Measurements from ENCODE around the gene TOB2.

TOB2 gene, protein sequence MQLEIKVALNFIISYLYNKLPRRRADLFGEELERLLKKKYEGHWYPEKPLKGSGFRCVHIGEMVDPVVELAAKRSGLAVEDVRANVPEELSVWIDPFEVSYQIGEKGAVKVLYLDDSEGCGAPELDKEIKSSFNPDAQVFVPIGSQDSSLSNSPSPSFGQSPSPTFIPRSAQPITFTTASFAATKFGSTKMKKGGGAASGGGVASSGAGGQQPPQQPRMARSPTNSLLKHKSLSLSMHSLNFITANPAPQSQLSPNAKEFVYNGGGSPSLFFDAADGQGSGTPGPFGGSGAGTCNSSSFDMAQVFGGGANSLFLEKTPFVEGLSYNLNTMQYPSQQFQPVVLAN
- total RNA-seq = 68.3 to 83.1 (median 74.1) reads per million in 4 experiments

- peak; percentile 91 for DNase-seq
Observed at GRCh38 chr22:41446639-41447434, at the start of gene TOB2. TSS of gene TOB2 (minus strand) at chr22:41446801. CDS start at chr22:41437345, 9,456 bp downstream.

DNA sequence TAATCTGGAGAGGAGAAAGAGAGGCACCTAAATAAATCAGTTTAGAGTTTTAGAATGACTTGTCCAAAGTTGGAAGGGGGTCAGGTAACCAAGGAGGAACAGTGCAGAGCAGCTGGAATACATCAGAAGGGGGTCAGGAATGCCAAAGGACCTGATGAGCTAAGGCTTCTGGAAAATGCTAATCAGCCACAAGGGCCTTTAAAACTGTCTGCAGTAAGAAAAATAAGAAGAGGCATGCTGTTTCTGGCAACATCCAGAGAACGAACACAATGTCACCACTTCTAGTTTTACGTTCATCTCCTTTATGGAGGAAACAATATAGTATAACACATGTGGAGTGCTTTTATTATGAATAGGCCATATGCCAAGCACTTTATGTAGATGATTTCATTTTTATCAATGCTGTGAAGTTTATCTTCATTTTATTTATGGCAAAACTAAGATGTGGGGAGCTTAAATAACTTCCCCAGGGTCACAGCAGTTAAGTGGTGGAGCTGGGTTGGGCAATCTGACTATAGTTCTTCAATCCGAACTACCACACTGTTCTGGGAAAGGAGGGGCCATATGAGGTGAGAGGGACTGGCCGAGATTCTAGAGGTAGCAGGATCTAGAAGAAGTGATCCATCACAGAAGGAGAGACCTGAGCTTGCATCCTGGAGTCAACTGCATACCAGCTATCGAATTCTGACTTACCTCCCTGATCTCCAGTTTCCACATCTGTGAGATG, 44.9 kb upstream of the TOB2 start:
- no peak for DNase-seq

DNA sequence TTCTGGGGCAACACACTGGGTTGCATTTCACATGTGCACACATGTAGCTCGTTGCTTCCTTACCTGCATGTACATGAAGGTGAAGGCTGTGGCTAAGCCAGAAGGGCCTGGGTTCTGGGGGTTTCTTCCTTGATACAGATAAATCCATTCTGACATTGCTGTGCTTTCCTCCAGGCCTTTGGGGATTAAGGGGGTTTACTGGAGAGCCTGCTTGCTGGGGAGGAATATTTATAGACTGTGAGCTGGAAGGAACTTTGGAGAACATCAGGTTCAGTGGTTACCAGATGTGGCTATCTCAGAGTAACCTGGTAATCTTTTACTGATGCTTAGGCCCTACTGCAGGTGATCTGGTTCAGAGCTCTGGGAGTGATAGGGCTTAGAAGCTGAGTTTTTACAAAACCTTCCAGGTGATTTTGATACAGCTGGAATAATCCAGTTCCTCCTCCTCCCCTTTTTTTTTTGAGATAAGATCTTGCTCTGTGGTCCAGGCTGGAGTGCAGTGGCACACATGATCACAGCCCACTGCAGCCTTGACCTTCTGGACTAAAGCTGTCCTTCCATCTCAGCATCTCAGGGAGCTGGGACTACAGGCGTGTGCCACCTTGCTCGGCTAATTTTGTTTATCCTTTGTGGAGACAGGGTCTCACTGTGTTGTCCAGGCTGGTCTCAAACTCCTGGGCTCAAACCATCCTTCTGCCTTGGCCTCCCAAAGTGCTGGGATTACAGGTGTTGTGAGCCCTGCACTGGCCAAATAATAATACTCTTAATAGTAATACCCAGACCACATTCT, 42.2 kb upstream of the TOB2 start:
- DNase-seq = no peak

DNA sequence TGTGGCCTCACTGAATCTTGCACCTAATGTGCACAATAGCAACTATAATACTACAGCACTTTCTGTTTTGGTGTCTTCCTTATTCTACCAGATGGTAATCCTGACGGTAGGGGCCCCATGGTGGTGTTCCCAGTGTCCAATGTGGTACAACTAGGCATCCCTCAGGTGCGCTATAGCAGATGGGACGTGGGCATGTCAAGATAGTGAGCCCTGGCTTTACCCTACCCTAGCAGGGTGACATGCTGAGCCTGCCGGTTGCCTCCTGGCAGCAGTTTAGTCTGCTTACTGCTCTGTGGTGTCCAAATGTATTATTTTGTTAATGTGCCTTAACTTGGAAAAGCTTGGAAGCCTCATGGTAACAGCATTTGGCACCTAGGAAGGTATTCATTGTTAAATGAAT, 41.5 kb upstream of the TOB2 start:
- no peak for DNase-seq

DNA sequence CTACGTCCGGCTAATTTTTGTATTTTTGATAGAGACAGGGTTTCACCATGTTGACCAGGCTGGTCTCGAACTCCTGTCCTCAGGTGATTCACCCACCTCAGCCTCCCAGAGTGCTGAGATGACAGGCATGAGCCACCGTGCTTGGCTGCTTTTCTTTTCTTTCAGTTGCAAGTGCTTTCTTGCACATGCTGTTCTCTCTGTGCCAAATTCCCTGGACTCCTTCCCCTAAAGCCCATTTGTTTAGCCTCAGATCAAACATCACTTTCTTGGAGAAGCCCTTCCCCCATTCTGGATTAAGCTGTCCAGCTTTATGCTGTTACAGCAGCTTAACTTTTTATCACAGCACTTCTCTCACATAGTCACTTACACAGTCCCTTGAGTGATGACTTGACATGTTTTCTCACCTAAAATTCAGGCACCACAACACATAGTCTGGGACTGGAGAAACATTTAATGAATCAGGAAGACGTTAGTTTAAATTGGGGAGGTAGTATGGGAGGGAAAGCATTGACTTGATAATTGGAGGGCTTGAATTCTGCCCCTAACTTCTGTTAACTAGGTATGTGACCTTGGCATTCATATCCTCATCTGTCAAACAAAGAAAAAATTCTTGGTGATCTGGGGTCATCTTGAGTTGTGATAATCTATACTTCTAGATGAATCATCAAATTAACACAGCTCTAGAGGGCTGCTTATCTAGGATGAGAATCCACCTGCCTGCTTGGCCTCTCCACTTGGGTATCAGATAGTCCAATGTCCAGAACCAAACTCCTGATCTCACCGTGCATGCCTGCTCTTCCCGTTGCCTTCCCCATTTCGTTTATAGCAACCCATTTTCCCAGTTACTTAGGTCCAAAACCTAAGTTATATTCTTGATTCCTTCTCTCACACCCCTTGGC, 40.7 kb upstream of the TOB2 start:
- no peak for DNase-seq

GRCh38 chr22:41485033-41485432, 38.4 kb upstream of the TOB2 start:
- no peak for DNase-seq

DNA sequence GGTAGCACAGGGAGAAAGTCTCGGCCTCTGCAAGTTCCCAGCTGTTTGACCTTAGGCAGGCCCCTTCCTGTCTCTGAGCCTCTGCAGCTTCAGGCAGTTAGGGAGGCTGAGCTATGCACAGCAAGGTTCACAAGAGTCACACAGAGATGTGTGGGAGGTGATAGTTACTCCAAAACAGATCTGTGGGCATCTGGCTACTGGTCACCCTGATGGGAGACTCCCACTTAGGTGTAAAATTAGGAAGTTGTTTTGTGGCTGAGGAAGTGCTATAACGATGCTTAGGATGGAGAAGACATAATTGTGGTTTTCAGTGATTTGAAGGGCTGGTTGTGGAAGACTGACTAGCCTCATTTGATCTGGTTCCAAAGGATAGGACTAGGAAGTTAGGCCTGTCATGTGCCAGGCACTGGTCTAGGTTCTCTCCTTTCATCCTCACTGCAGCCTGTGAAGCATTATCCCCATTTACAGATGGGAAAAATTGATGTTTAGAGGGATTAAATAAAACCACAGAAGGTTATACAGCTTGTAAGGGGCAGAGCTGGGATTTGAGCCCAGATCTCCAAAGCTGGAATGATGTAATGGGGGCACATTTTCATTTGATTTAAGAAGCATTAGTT, 35.8 kb upstream of the TOB2 start:
- no peak for DNase-seq

DNA sequence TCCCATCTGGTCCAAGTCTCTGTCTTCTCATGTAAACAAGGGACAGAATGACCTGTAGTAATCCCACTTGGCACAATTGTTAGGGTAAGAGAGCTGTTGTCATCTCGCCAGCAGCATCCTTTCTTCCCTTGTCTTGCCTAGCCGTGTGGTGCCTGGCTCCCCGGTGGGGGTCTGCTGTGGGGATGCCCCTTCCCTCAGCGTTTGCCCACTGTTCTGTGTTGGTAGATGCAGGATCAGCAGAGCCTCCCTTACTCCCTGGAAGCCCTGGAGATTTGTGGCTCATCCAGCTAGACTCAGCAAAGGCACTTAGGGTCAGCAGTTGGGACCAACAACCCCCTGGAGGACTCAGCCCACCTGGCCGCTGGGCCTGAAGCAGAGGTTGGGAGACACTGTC, 35.3 kb upstream of the TOB2 start:
- DNase-seq = no peak

DNA sequence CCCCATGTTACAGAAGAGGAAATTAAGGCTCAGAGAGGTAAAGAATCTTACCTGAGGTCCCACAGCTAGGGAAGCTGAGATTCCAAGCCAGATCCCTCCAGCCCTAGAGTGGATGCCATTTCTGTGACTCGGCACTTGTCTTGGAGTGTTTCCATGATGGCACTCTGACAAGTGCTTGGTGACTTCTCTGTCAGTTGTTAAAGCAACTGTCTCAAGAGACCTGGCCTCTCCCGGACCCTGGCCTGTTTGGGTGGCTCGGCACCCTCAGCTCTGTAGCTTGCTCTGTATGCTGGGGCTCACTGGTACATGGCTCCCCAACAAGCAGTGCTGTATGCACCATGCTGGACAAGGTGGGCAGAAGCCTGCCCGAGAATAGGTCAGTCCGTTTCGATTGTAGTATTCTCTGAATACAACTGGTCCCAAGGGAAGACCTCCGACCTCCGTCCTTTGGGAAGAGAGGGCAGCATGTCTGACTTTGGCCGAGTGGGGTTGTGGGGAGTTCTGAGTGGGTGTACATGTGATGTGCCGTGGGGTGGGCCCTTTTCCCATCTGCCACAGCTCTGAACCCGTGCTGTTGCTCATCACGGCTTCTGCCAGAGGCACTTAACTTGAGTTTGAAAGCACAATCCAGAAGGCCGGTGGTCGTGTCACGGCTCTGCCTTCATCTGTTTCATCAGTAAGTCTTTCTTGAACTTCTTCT, 34.7 kb upstream of the TOB2 start:
- DNase-seq = no peak

- no peak for DNase-seq
Observed at GRCh38 chr22:41480397-41480735, 33.8 kb upstream of the TOB2 start.

DNA sequence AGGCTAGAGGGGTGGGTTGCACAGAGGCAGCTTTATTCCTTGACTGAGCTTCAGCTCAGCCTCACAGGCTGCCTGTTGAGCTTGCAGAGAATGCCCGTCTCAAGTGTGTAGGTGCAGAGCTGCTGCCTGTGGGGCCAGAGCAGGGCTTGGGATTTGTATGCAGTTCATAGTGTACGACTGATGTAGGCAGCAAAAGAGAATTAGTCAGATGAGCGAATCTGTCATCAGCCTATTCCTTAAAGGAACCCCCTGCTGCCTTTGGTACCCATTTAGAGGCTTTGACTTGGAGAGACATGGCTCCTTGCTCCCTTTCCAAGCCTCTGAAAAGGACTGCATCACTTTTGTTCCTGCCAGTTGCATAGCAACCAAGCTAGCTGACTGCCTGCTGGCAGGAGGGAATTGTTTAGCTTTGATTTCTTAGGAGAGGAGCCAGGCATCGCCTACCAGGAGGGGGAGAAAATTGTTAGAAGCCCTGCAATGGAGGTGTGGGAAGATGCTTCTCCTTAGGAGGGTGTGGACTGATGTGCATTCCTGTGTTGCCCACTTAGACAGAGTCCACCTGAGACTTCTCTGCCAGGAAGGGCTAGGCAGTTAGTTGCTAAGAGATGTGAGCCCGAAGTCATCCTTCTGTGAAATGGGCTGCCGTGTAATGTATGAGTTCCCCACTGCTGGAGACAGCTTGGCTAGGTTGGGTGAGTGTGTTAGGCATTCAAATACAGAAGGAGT, 33.2 kb upstream of the TOB2 start:
- no peak for DNase-seq

GRCh38 chr22:41478891-41479521, 32.4 kb upstream of the TOB2 start:
- no peak for DNase-seq

- no peak for DNase-seq
Observed at GRCh38 chr22:41478473-41478872, 31.9 kb upstream of the TOB2 start.

GRCh38 chr22:41474872-41475451, 28.4 kb upstream of the TOB2 start:
- DNase-seq = no peak

GRCh38 chr22:41471568-41471967, 25.0 kb upstream of the TOB2 start:
- DNase-seq = no peak

DNA sequence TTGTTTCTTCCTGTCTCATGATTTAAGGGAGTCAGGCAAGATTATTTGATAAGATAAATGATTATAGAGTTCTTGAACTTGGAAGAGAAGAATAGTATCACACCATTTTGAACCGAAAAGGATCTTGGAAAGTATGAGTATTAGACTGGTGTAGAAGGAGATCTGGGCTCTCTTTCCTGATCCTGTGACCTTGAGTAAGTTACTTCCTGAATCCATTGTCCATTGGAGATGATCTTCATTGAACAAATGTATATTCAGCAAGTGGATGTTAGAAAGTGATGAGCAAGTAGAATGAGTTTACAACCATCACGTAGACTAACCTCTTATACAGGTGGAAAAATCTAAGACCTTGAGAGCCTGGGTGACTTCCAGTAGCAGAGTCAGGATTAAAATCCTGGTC, 24.3 kb upstream of the TOB2 start:
- no peak for DNase-seq

GRCh38 chr22:41469218-41469851, 22.7 kb upstream of the TOB2 start:
- DNase-seq = peak; percentile 44

Measured in effector CD8-positive, alpha-beta T cell (primary cell).